HG02571 (cell line): Measurements from ENCODE around the gene DIP2C.
"Not testable (repeated sequence)": the region's sequence is repeated elsewhere in the genome, so short reads cannot be mapped to it uniquely, and the experiment has no call there.

Experiments
- ATAC-seq: cut with Tn5 transposase; IDR thresholded peaks from one replicate; pipeline ENCODE4 v1.9.1; 2021; ENCODE audit warnings: mild to moderate bottlenecking, moderate library complexity; ENCODE audit not compliant: unreplicated experiment

The DIP2C gene

GRCh38 chr10:600876-601659, 88.4 kb downstream of the DIP2C start:
- no peak for ATAC-seq

GRCh38 chr10:600234-600633, 89.2 kb downstream of the DIP2C start:
- no peak for ATAC-seq

- no peak for ATAC-seq
Measured at GRCh38 chr10:599767-600166, 89.7 kb downstream of the DIP2C start.

- ATAC-seq: no peak
Measured at GRCh38 chr10:598415-599170, 90.9 kb downstream of the DIP2C start.

GRCh38 chr10:597976-598375, 91.5 kb downstream of the DIP2C start:
- no peak for ATAC-seq

GRCh38 chr10:596725-597345, 92.6 kb downstream of the DIP2C start:
- ATAC-seq: no peak

GRCh38 chr10:596131-596530, 93.3 kb downstream of the DIP2C start:
- ATAC-seq: not testable (repeated sequence)

- no peak for ATAC-seq
Measured at GRCh38 chr10:595473-595872, 94.0 kb downstream of the DIP2C start.

- ATAC-seq: no peak
Measured at GRCh38 chr10:594584-595270, 94.7 kb downstream of the DIP2C start.

GRCh38 chr10:593901-594457, 95.5 kb downstream of the DIP2C start:
- no peak for ATAC-seq

- no peak for ATAC-seq
Measured at GRCh38 chr10:593421-593820, 96.0 kb downstream of the DIP2C start.

GRCh38 chr10:593016-593415, 96.5 kb downstream of the DIP2C start:
- no peak for ATAC-seq

GRCh38 chr10:591646-592045, 97.8 kb downstream of the DIP2C start:
- no peak for ATAC-seq

GRCh38 chr10:590721-591120, 98.7 kb downstream of the DIP2C start:
- no peak for ATAC-seq

GRCh38 chr10:589961-590680, 99.3 kb downstream of the DIP2C start:
- no peak for ATAC-seq

- ATAC-seq: no peak
Measured at GRCh38 chr10:588246-589165, 101.0 kb downstream of the DIP2C start.

GRCh38 chr10:586716-587115, 102.8 kb downstream of the DIP2C start:
- ATAC-seq: no peak

- ATAC-seq: no peak
Measured at GRCh38 chr10:586151-586550, 103.3 kb downstream of the DIP2C start.

- no peak for ATAC-seq
Measured at GRCh38 chr10:585502-585901, 104.0 kb downstream of the DIP2C start.
